Peyer's patch (tissue), 4 donors: ENCODE results near the gene OTUD3.

ENCODE experiments used
- CTCF ChIP-seq, 6 experiments: fragments of 450-650 bp in 4 of 6; fragments of 200-600 bp in 2 of 6; sonication (generic) in 1 of 6; IDR thresholded peaks; one replicate each; pipeline ENCODE4 v1.5.1; 2017 to 2019; ENCODE audit warnings: antibody characterized with exemption in 6 of 6, mild to moderate bottlenecking in 3 of 6, moderate library complexity in 1 of 6
- POLR2A ChIP-seq, 2 donors: fragments of 450-650 bp; IDR thresholded peaks; one replicate each; pipeline ENCODE4 v1.5.1; 2017; ENCODE audit warnings: antibody characterized with exemption in 2 of 2, mild to moderate bottlenecking in 2 of 2, moderate library complexity in 2 of 2

- TF ChIP-seq CTCF (IDR thresholded peaks at IDR 0.05) (no peak), POLR2A (IDR thresholded peaks at IDR 0.05) (no peak)
These were observed 50.7 kb downstream of the OTUD3 start for GRCh38 chr1:19932866-19933265.
